MCF 10A (cell line): Measurements from ENCODE around the gene KCNRG. TPM values are rescaled to one million over a fixed set of nuclear protein-coding genes. Genes with fewer than 3 reads are reported as not detected.

ENCODE experiments used
- BruUV-seq: library from RNA; stranded (reverse); fragments of 400-500 nt; replicated peaks from 2 replicates; lab custom pipeline; 2021; lab: Mats Ljungman, UMichigan
- CTCF ChIA-PET: fragments of 300-600 bp; sonication (Branson Sonifier 250); formaldehyde crosslinking; extraction: SDS; loops from one replicate; lab custom pipeline; 2021; ENCODE audit warnings: antibody characterized with exemption, inconsistent platforms; lab: Yijun Ruan, JAX
- POLR2A ChIA-PET: fragments of 300-600, 350-650 bp; sonication (Branson Sonifier 250); formaldehyde crosslinking; extraction: SDS; loops from one replicate; lab custom pipeline; 2020; ENCODE audit warnings: antibody characterized with exemption, inconsistent platforms; lab: Yijun Ruan, JAX
- DNase-seq: peaks from one replicate; pipeline ENCODE4 v3.0.0-alpha.2; 2018; ENCODE audit not compliant: unreplicated experiment
- H3K27ac Mint-ChIP-seq: one replicate; pipeline ENCODE4 v1.8.0; 2022; ENCODE audit warnings: mild to moderate bottlenecking, low read depth, mixed read lengths; ENCODE audit not compliant: unreplicated experiment
- H3K27me3 Mint-ChIP-seq: one replicate; pipeline ENCODE4 v1.8.0; 2022; ENCODE audit warnings: mixed read lengths; ENCODE audit not compliant: insufficient read depth, unreplicated experiment
- H3K36me3 Mint-ChIP-seq: one replicate; pipeline ENCODE4 v1.8.0; 2022; ENCODE audit warnings: mild to moderate bottlenecking, moderate library complexity, mixed read lengths; ENCODE audit not compliant: insufficient read depth, unreplicated experiment
- H3K4me1 Mint-ChIP-seq: one replicate; pipeline ENCODE4 v1.8.0; 2022; ENCODE audit warnings: mixed read lengths; ENCODE audit not compliant: insufficient read depth, unreplicated experiment
- H3K4me3 Mint-ChIP-seq: one replicate; pipeline ENCODE4 v1.8.0; 2022; ENCODE audit warnings: mild to moderate bottlenecking, moderate library complexity, mixed read lengths; ENCODE audit not compliant: unreplicated experiment
- H3K9me3 Mint-ChIP-seq: one replicate; pipeline ENCODE4 v1.8.0; 2022; ENCODE audit warnings: mixed read lengths; ENCODE audit not compliant: unreplicated experiment
- intact Hi-C: fragments of 100-400 bp; cut with micrococcal nuclease; formaldehyde crosslinking; loops from 2 replicates; pipeline ENCODE4 v1.14.1; 2022
- total RNA-seq: library from RNA; stranded (reverse); gene quantifications from 2 replicates; pipeline ENCODE4 v1.2.3, GENCODE V29; 2022
- TF ChIP-seq, protein P1 (sequence below): fragments of 200-600 bp; IDR thresholded peaks from one replicate; pipeline ENCODE4 v1.8.0; 2022; ENCODE audit warnings: antibody characterized with exemption, mild to moderate bottlenecking; ENCODE audit not compliant: unreplicated experiment

The KCNRG gene
- total RNA-seq, 1 experiment from 2014 or later: 0.28 TPM

GRCh38 chr13:49995625-49996101 is 19.6 kb upstream of the KCNRG start:
- Mint-ChIP-seq H3K27ac (no peak overlapping the region), H3K4me1 (peaks cover 20% of the 10 kb centered on the region), H3K4me3 (peak overlapping the region; percentile 89), H3K36me3 (peaks cover 40% of the 10 kb centered on the region), H3K9me3 (no peaks in the 10 kb centered on the region), H3K27me3 (no peaks in the 10 kb centered on the region)
- ChIA-PET POLR2A (interaction anchor here (0.6 to 11.1 kb wide), 8 partner anchors 8 to 916 kb away, joined by 3 to 201 read pairs (median 30); partner anchors contain the start of gene SPRYD7), CTCF (interaction anchor here (0.6 kb wide), 1 partner anchor 216 kb away, joined by 7 read pairs; no protein-coding TSS in a partner anchor)
- TF ChIP-seq, protein P1, sequence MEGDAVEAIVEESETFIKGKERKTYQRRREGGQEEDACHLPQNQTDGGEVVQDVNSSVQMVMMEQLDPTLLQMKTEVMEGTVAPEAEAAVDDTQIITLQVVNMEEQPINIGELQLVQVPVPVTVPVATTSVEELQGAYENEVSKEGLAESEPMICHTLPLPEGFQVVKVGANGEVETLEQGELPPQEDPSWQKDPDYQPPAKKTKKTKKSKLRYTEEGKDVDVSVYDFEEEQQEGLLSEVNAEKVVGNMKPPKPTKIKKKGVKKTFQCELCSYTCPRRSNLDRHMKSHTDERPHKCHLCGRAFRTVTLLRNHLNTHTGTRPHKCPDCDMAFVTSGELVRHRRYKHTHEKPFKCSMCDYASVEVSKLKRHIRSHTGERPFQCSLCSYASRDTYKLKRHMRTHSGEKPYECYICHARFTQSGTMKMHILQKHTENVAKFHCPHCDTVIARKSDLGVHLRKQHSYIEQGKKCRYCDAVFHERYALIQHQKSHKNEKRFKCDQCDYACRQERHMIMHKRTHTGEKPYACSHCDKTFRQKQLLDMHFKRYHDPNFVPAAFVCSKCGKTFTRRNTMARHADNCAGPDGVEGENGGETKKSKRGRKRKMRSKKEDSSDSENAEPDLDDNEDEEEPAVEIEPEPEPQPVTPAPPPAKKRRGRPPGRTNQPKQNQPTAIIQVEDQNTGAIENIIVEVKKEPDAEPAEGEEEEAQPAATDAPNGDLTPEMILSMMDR: no peak
- intact Hi-C loops: loop anchor here (2.0 to 5.0 kb wide), 2 partner anchors 537 to 917 kb away; no protein-coding TSS in a partner anchor
- BruUV-seq: TSS peak; percentile 56
- DNase-seq: no peak

DNA sequence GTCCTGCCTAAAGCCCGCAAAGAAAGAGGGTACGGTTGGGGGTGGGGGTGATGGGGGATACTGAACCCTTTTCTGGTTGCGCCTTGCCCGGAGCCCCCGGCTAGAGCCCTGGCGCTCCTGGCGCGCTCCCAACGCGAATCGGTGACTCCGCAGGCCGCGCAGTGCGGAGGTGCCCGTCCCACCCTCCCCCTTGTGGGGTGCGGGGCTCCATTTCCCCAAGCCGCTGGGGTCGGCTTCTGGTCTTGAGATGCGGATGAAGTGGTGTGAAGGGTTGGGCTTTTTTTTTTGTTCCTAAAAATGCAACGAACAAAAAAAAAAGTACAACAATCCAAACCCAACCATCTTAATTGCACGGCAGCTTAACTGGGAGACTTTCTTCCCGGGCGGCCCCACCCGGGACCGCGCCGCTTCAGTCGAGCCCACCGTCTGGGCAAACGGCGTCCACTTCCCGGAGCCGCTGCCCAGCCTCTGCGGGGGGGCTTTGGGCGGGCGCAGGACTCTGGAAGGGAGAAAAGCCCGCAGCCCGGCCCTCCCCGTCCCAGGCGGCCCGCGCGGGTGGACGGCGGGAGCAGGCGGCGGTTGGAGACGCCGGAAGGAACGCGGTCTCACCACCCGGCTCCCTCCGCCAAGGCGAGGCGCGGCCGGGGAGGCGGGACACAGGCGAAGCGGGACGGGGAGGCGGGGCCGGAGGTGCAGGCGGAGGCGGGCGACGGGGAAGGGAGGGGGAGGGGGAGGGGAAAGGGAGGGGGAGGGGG is 18.9 kb upstream of the KCNRG start:
- H3K36me3 Mint-ChIP-seq: peaks cover 46% of the 10 kb centered on the region
- H3K4me1 Mint-ChIP-seq: peaks cover 20% of the 10 kb centered on the region
- TF ChIP-seq, protein P1: no peak
- H3K9me3 Mint-ChIP-seq: no peaks in the 10 kb centered on the region
- no peaks in the 10 kb centered on the region for H3K27me3 Mint-ChIP-seq
- peak; percentile 93 for DNase-seq
- H3K27ac Mint-ChIP-seq: peak overlapping the region; percentile 80
- BruUV-seq: no TSS peak
- POLR2A ChIA-PET: interaction anchor here (0.6 to 11.1 kb wide), 27 partner anchors 11 to 916 kb away, joined by 3 to 201 read pairs (median 6); partner anchors contain the start of genes EBPL, KCNRG and SPRYD7
- CTCF ChIA-PET: interaction anchor here (0.5 to 2.4 kb wide), 11 partner anchors 12 to 916 kb away, joined by 3 to 20 read pairs (median 4); no protein-coding TSS in a partner anchor
- intact Hi-C loops: loop anchor here (2.0 to 5.0 kb wide), 2 partner anchors 536 to 916 kb away; no protein-coding TSS in a partner anchor
- H3K4me3 Mint-ChIP-seq: peak overlapping the region; percentile 89

- TF ChIP-seq, protein P1: peak; percentile 79
- Mint-ChIP-seq H3K4me3 (peak within 1 kb of the TSS; percentile 89), H3K27me3 (no peaks in the 10 kb centered on the region), H3K9me3 (no peaks in the 10 kb centered on the region), H3K36me3 (peaks cover 50% of the 10 kb centered on the region), H3K4me1 (peaks cover 16% of the 10 kb centered on the region), H3K27ac (peak within 1 kb of the TSS; percentile 80)
- ChIA-PET POLR2A (interaction anchor here (0.6 to 11.1 kb wide), 38 partner anchors 10 to 1818 kb away, joined by 3 to 201 read pairs (median 4); partner anchors contain the start of genes EBPL, KCNRG and SPRYD7), CTCF (interaction anchor here (0.5 to 2.4 kb wide), 24 partner anchors 9 to 1072 kb away, joined by 3 to 20 read pairs (median 4); partner anchors contain the start of genes KCNRG and SPRYD7)
- intact Hi-C loops: loop anchor here (1.0 to 5.0 kb wide), 4 partner anchors 85 to 915 kb away; no protein-coding TSS in a partner anchor
- no TSS peak for BruUV-seq
- peak; percentile 91 for DNase-seq
Measured at GRCh38 chr13:49996951-49997895, 18.0 kb upstream of the KCNRG start, which contains the start of gene TRIM13. Gene TRIM13, plus strand, starts transcription at chr13:49997042. Its CDS starts 14,899 bp downstream, at chr13:50011941.
